Natural killer cell (primary cell): ENCODE data around the gene DIP2C. TPM values are rescaled to one million over a fixed set of nuclear protein-coding genes. Genes with fewer than 3 reads are reported as not detected.

Experiments
- ATAC-seq, 3 donors: fragments of 150-1000 bp in 2 of 3; fragments of 200-7000 bp in 1 of 3; cut with Tn5 transposase; 1 replicate in 1 of 3; 2 replicates in 2 of 3; pipeline ENCODE4 v1.10.0; 2021; ENCODE audit warnings: mild to moderate bottlenecking in 2 of 3, moderate library complexity in 2 of 3
- DNase-seq, 2 donors: peaks; one replicate each; pipeline versions ENCODE4 v3.0.0 to v3.0.0-alpha.2; 2013 to 2021; ENCODE audit warnings: mixed read lengths in 1 of 2
- H3K27ac ChIP-seq: one replicate; pipeline ENCODE4 v1.5.1; 2013; ENCODE audit warnings: mild to moderate bottlenecking, low read length
- H3K27me3 ChIP-seq: one replicate; pipeline ENCODE4 v1.6.1; 2013; ENCODE audit warnings: low read length; ENCODE audit not compliant: control insufficient read depth, insufficient read depth
- H3K36me3 ChIP-seq: one replicate; pipeline ENCODE4 v1.6.1; 2013; ENCODE audit warnings: low read length; ENCODE audit not compliant: control insufficient read depth, insufficient read depth
- H3K4me1 ChIP-seq: one replicate; pipeline ENCODE4 v1.6.1; 2013; ENCODE audit warnings: low read length; ENCODE audit not compliant: control insufficient read depth, insufficient read depth
- H3K4me3 ChIP-seq: one replicate; pipeline ENCODE4 v1.5.1; 2013; ENCODE audit warnings: low read length
- H3K9me3 ChIP-seq: one replicate; pipeline ENCODE4 v1.6.1; 2013; ENCODE audit warnings: low read length; ENCODE audit not compliant: control insufficient read depth, insufficient read depth
- H3K27ac Mint-ChIP-seq, 2 donors: one replicate each; pipeline ENCODE4 v1.8.0; 2022; ENCODE audit warnings: mild to moderate bottlenecking in 2 of 2, mixed read lengths in 2 of 2, moderate library complexity in 1 of 2
- H3K27me3 Mint-ChIP-seq, 2 donors: one replicate each; pipeline ENCODE4 v1.8.0; 2022; ENCODE audit warnings: low read depth in 2 of 2, mixed read lengths in 2 of 2
- H3K36me3 Mint-ChIP-seq: one replicate; pipeline ENCODE4 v1.8.0; 2022; ENCODE audit warnings: mixed read lengths
- H3K4me1 Mint-ChIP-seq, 2 donors: one replicate each; pipeline ENCODE4 v1.8.0; 2022; ENCODE audit warnings: mixed read lengths in 2 of 2
- H3K4me3 Mint-ChIP-seq: one replicate; pipeline ENCODE4 v1.8.0; 2022; ENCODE audit warnings: mild to moderate bottlenecking, moderate library complexity, mixed read lengths
- H3K9me3 Mint-ChIP-seq, 2 donors: one replicate each; pipeline ENCODE4 v1.8.0; 2022; ENCODE audit warnings: mixed read lengths in 2 of 2
- CTCF ChIP-seq: fragments of 200-600 bp; IDR thresholded peaks from one replicate; pipeline ENCODE4 v1.8.0; 2022; ENCODE audit warnings: antibody characterized with exemption
- WGBS: methylation state at CpG from one replicate; pipeline ENCODE4 v1.1.7; 2013; ENCODE audit warnings: missing lambda C conversion rate; ENCODE audit not compliant: insufficient coverage; 5-methylcytosine and 5-hydroxymethylcytosine counted together
- intact Hi-C: fragments of 100-400 bp; cut with micrococcal nuclease; formaldehyde crosslinking; loops from one replicate; pipeline ENCODE4 v1.14.2; 2022
- total RNA-seq, 4 donors: library from RNA; stranded (reverse); fragments of 120-200 nt in 1 of 4; gene quantifications; one replicate each; pipeline versions ENCODE4 v1.2.3 to v1.2.4, GENCODE V29; 2013 to 2022

Gene DIP2C
- total RNA-seq, 3 donors from 2014 or later (not counting 1 experiment from before 2014, with no cell fraction given): 1.5 to 5.8 (median 3.8) TPM

- ATAC-seq (no peak), DNase-seq (no peak)
- Histone ChIP-seq H3K36me3 (peaks cover 6% of the 10 kb centered on the region), H3K27me3 (no peaks in the 10 kb centered on the region), H3K4me1 (no peaks in the 10 kb centered on the region), H3K27ac (no peak overlapping the region), H3K9me3 (no peaks in the 10 kb centered on the region), H3K4me3 (no peak overlapping the region)
- no peak for TF ChIP-seq CTCF
- Mint-ChIP-seq H3K36me3 (no peaks in the 10 kb centered on the region), H3K27me3 (no peaks in the 10 kb centered on the region), H3K27ac (peak overlapping the region in 1 of 2 donors; percentile 16), H3K4me1 (peaks cover 13 to 24% of the 10 kb centered on the region in 2 donors), H3K9me3 (no peaks in the 10 kb centered on the region), H3K4me3 (no peak overlapping the region)
- WGBS: 94% methylated on average over 7 of the region's 9 CpGs
- intact Hi-C loops: no loop called here
These were observed 454.6 kb downstream of the DIP2C start for GRCh38 chr10:234708-235406.

GRCh38 chr10:232878-233277 is 456.6 kb downstream of the DIP2C start:
- Histone ChIP-seq H3K27ac (no peak overlapping the region), H3K4me1 (no peaks in the 10 kb centered on the region), H3K9me3 (no peaks in the 10 kb centered on the region), H3K4me3 (no peak overlapping the region), H3K36me3 (no peaks in the 10 kb centered on the region), H3K27me3 (no peaks in the 10 kb centered on the region)
- DNase-seq (no peak), ATAC-seq (no peak)
- WGBS: 96% methylated on average over 11 of the region's 11 CpGs
- H3K36me3 Mint-ChIP-seq: no peaks in the 10 kb centered on the region
- H3K4me1 Mint-ChIP-seq: peaks cover 28 to 34% of the 10 kb centered on the region in 2 donors
- H3K9me3 Mint-ChIP-seq: no peaks in the 10 kb centered on the region
- H3K27ac Mint-ChIP-seq: no peak overlapping the region
- TF ChIP-seq CTCF: no peak
- H3K4me3 Mint-ChIP-seq: no peak overlapping the region
- intact Hi-C loops: no loop called here
- no peaks in the 10 kb centered on the region for H3K27me3 Mint-ChIP-seq

GRCh38 chr10:232061-232460 is 457.4 kb downstream of the DIP2C start:
- Histone ChIP-seq H3K27ac (no peak overlapping the region), H3K9me3 (no peaks in the 10 kb centered on the region), H3K4me1 (no peaks in the 10 kb centered on the region), H3K27me3 (no peaks in the 10 kb centered on the region), H3K4me3 (no peak overlapping the region), H3K36me3 (no peaks in the 10 kb centered on the region)
- no peak for TF ChIP-seq CTCF
- 98% methylated on average over 3 of the region's 3 CpGs for WGBS
- Mint-ChIP-seq H3K27me3 (no peaks in the 10 kb centered on the region), H3K4me1 (peaks cover 34 to 35% of the 10 kb centered on the region in 2 donors), H3K9me3 (no peaks in the 10 kb centered on the region), H3K4me3 (no peak overlapping the region), H3K27ac (no peak overlapping the region), H3K36me3 (no peaks in the 10 kb centered on the region)
- DNase-seq (no peak), ATAC-seq (no peak)
- intact Hi-C loops: no loop called here

GRCh38 chr10:230758-231157 is 458.7 kb downstream of the DIP2C start:
- H3K27ac ChIP-seq: no peak overlapping the region
- TF ChIP-seq CTCF: no peak
- no peaks in the 10 kb centered on the region for H3K4me1 ChIP-seq
- H3K27ac Mint-ChIP-seq: no peak overlapping the region
- H3K36me3 ChIP-seq: no peaks in the 10 kb centered on the region
- no peak overlapping the region for H3K4me3 ChIP-seq
- no peaks in the 10 kb centered on the region for H3K27me3 ChIP-seq
- H3K9me3 Mint-ChIP-seq: no peaks in the 10 kb centered on the region
- 95% methylated on average over 9 of the region's 9 CpGs for WGBS
- H3K9me3 ChIP-seq: no peaks in the 10 kb centered on the region
- H3K36me3 Mint-ChIP-seq: no peaks in the 10 kb centered on the region
- H3K4me1 Mint-ChIP-seq: peaks cover 30 to 31% of the 10 kb centered on the region in 2 donors
- intact Hi-C loops: no loop called here
- DNase-seq (peak in 1 of 2 donors; percentile 15), ATAC-seq (no peak)
- H3K4me3 Mint-ChIP-seq: no peak overlapping the region
- H3K27me3 Mint-ChIP-seq: no peaks in the 10 kb centered on the region
